ENCODE data around the gene NAT14.

- TF ChIP-seq CTCF (conservative IDR thresholded peaks at IDR 0.05; ENCODE audit: low read depth, low read length) (no peak), EZH2 (IDR thresholded peaks at IDR 0.05; ENCODE audit: low read length, unreplicated experiment) (no peak), EZH2phosphoT487 (IDR thresholded peaks at IDR 0.05; ENCODE audit: borderline replicate concordance, low read length) (no peak)
These were observed 4.9 kb downstream of the NAT14 start for GRCh38 chr19:55489711-55490477.

Data from PC-3 (cell line).